RPMI8226 (cell line): ENCODE measurements around the gene METAP1.
"Not testable (repeated sequence)": the region's sequence is repeated elsewhere in the genome, so short reads cannot be mapped to it uniquely, and the experiment has no call there.

Experiments used
- DNase-seq: peaks from one replicate; pipeline ENCODE4 v3.0.0-alpha.2; 2015

Gene METAP1

DNA sequence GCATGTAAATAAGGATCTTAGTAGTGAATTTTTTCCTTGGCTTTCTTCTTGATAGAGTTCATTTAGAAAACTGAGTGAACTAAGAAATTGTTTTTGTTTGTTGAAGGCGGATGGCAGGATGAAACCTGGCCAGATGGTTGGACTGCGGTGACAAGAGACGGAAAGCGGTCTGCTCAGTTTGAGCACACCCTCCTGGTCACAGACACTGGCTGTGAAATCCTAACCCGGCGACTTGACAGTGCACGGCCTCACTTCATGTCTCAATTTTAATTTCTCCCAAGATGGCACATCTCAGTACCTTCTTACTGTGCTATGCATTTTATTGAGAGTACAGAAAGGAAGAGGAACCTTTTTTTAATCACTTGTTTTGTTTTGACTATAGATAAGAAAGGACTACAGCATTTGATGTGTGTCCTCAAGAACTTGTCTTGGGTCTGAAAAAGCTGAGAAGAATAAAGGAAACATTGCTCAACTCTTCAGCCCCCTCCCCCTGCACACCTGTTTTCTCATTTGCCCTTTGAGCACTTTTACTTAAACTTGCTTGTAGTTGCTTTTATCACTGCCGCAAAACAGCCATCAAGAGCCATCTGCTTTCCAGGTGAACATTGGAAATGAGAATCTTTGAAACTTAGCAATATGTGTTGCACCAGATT is 65.7 kb downstream of the METAP1 start:
- DNase-seq = no peak

DNA sequence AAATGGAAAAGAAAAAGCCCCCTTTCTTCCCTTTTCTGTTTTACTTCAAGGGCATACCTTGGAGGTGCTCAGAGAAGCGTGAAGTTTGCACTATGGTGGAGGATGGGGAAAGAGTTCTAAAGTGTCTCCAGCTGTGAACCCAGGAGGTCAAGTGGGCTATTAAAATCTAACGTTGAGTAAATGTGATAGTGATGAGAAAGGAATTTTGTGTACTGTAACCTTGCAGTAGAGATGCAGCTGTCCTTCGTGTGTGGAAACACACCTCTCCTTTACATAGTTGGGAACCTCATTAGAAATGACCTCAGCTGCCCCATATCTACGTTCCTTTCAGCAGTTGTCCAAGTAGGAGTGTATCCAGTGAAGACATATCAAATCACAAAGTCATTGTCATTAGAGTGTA is 66.6 kb downstream of the METAP1 start:
- DNase-seq = no peak

- not testable (repeated sequence) for DNase-seq
Observed at GRCh38 chr4:99065521-99065920, 70.0 kb downstream of the METAP1 start.

DNA sequence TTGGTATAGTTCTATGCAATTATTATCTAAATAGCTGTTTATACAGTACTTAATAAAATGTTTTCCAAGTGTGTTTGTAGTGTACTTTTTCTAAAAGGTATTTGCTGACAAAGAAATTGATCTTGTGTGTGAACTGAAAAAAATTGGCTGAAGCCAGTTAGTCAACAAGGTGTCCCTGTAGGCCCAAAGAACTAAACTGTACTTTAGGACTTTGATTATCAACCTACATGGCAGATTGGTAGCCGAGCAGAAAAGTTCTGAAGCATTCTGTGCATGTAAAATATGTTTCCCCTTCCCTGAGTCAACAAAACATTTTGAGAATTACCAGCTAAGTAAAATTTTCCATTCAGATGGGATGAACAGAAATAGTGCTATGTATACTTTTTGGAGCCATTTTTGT is 72.1 kb downstream of the METAP1 start:
- DNase-seq = no peak

GRCh38 chr4:99071159-99071558 is 75.6 kb downstream of the METAP1 start:
- DNase-seq = no peak

GRCh38 chr4:99074816-99075215 is 79.3 kb downstream of the METAP1 start:
- DNase-seq = no peak

- DNase-seq = no peak
Observed at GRCh38 chr4:99076292-99076976, 80.9 kb downstream of the METAP1 start.

- no peak for DNase-seq
Observed at GRCh38 chr4:99077177-99077576, 81.7 kb downstream of the METAP1 start.

GRCh38 chr4:99078336-99078735 is 82.8 kb downstream of the METAP1 start:
- DNase-seq = no peak

DNA sequence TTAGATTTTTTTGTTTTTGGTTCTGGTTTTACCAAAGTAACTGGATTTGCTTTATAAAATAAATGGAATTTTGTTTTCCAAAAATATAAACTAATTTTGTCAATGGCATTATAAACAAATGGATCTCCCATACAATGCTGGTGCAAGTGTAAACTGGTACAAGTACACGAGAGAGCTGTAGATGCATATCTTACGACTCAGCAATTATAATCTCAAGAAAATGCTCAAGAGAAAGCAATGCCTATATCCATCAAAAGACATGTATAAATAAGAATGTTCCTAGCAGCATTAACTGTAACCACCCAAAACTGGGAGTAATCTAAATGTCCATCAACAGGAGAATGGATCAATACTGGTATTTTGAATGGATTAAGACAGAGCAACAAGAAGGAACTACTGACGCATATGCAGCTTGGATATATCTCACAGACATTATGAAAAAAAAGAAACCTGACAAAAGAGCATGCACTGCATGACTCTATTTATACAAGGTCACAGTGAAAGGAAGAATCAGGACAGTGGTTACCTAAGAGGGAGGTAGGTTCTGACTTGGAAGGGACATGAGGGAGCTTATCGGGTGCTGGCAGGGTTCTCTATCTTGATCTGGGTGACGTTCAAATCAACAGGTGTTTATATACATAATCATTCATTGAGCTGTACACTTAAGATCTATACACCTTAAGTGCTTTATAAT is 83.6 kb downstream of the METAP1 start:
- no peak for DNase-seq

- DNase-seq = no peak
Observed at GRCh38 chr4:99079625-99080295, 84.2 kb downstream of the METAP1 start.

DNA sequence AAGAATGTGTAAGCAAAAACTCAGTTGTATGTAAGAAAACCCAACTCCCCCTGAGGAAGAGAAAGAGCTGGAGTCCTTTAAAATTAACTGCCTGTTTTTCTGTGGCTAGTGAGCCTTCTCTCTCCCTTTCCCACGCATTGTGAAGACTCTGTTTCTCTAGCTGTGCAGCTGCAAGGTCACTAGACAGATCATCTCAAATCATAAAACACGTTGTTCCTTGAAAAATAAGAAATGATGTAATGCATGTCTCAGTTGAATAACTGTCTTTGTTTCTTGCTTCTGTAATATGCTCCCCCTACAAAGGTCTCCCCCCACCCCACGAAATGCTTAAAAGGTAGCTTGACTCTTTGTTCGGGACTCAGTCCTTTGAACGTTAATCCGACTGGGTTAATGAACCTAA is 85.3 kb downstream of the METAP1 start:
- DNase-seq = not testable (repeated sequence)

GRCh38 chr4:99082192-99082591 is 86.7 kb downstream of the METAP1 start:
- no peak for DNase-seq

- no peak for DNase-seq
Observed at GRCh38 chr4:99084595-99084994, 89.1 kb downstream of the METAP1 start.

DNA sequence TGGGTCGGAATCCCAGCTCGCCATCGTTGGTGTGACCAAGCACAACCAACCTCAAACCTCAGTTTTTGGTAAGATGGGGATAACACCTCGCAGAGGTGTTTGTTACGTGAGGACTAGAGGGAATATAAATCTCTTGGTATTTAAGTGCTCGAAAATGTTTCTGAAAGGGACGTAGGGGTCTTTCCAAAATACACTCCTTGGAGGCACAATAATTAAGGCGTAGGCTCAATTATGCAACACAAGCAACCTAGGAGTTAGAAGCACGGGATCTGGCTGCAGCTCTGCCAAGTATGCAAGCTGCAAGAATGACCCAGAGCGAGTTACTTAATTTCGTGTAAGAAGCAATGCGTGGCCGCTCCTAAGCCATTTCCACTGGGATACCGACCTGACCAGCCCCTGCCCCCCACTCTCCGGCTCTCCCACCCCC is 92.5 kb downstream of the METAP1 start:
- DNase-seq = peak; percentile 26

GRCh38 chr4:99088481-99089365 is 93.2 kb downstream of the METAP1 start, which contains the start of gene ADH5:
ADH5 (minus strand) TSS chr4:99088788; CDS start chr4:99088700, 88 bp downstream.
- DNase-seq = peak; percentile 84

DNA sequence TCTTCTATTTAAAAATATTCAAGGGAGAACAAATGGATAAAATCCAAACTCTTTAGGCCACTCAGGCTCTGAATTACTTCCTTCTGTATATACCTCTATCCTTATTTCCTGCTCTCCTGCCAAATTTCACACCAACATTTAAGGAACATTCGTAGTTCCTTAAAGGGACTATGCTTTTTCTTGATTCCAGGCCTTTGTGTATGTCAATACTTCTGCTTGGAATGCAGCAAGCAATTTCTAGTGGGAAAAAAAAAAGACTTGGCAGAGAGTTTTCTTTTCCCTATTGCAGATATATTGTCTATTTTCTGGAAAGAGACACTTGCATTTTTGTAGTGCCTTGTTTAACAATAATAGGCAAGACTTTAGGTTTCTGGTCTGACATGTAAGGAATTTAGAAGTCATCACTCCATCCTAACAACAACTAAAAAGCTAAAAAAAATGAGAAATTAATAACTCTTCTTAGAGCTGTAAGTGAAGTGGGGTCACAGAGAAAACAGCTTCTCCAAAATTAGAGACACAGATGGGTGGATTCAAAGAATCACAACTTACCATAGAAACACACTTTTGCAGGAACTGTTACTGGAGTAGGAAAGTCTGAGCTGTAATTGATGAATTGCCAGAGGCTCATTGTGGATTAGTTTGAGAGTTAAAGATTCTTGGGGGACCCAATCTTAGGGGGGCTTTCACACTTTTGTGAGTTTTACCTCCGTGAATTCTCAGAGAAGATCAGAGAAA is 95.1 kb downstream of the METAP1 start:
- no peak for DNase-seq

DNA sequence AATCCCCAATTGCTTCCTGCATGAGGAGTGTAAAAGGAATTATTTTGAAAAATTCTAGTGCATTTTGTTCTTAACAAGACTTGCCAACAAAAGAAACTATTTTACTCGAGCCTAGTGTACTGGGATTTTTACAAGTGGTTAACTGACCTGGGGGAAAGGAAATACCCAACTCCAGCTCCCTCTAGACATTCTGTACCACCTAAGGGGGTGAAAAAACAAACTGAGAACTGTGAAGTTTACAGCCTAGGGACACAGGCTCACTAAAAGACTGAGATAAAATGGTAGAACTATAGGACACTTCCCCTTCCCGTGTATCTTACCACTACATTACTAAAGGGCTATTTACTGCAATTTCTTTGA is 95.7 kb downstream of the METAP1 start:
- DNase-seq = no peak

DNA sequence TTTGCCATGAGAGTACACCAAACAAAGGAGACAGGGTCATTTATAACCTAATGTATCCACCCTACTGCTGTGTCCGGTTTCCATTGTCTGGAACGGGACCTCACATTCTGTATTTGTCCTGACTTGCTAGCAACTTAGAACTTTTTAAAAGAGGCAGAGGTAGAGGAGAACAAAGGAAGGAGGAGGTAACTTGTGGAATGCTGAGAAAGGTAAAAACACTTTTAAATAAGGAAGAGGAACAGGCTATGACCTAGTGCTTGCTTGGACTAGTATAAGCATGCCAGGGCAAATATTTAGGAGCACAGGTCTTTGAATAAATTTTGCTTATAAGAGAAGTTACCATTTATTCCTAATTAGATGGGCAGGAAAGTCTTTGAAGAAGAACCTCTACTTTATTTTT is 96.3 kb downstream of the METAP1 start:
- DNase-seq = not testable (repeated sequence)

DNA sequence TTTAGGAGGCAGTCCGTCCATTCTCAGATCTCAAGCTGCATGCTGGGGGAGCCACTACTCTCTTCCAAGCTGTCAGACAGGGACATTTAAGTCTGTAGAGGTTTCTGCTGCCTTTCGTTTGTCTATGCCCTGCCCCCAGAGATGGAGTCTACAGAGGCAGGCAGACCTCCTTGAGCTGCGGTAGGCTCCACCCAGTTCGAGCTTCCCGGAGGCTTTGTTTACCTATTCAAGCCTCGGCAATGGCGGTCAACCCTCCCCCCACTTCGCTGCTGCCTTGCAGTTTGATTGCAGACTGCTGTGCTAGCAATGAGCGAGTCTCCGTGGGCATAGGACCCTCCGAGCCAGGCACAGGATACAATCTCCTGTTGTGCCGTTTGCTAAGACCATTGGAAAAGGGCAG is 103.8 kb downstream of the METAP1 start:
- DNase-seq = no peak

DNA sequence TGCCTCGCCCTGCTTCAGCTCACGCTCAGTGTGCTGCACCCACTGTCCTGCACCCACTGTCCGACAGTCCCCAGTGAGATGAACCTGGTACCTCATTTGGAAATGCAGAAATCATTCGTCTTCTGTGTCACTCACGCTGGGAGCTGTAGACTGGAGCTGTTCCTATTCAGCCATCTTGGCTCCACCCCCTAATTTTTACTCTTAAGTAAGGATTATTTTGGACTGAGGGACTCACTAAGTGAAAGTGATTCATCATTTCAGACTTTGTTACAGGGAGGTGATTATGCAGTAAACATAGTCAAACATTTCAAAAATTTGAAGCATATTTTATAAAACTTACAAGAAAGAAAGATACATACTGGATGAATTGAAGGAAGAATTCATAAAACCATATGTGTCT is 104.3 kb downstream of the METAP1 start:
- DNase-seq = not testable (repeated sequence)

- DNase-seq = no peak
Observed at GRCh38 chr4:99100876-99101275, 105.4 kb downstream of the METAP1 start.
